ENCODE measurements around the gene CBX1.
"Not testable (repeated sequence)": the region's sequence is repeated elsewhere in the genome, so short reads cannot be mapped to it uniquely, and the experiment has no call there.

CBX1 gene

GRCh38 chr17:48095611-48096010 is 5.7 kb downstream of the CBX1 start:
- no peak overlapping the region for H3K4me3 ChIP-seq (ENCODE audit: low read depth, low read length)
- no peak for TF ChIP-seq CTCF (IDR thresholded peaks at IDR 0.05; ENCODE audit: borderline replicate concordance, insufficient read depth, low read depth, low read length)

GRCh38 chr17:48093341-48094045 is 7.8 kb downstream of the CBX1 start:
- TF ChIP-seq CTCF (IDR thresholded peaks at IDR 0.05; ENCODE audit: borderline replicate concordance, insufficient read depth, low read depth, low read length) = no peak
- no peak overlapping the region for H3K4me3 ChIP-seq (ENCODE audit: low read depth, low read length)

GRCh38 chr17:48084932-48085331 is 16.3 kb downstream of the CBX1 start:
- TF ChIP-seq CTCF (IDR thresholded peaks at IDR 0.05; ENCODE audit: borderline replicate concordance, insufficient read depth, low read depth, low read length) = no peak
- H3K4me3 ChIP-seq (ENCODE audit: low read depth, low read length) = no peak overlapping the region

GRCh38 chr17:48081858-48082257 is 19.4 kb downstream of the CBX1 start:
- TF ChIP-seq CTCF (IDR thresholded peaks at IDR 0.05; ENCODE audit: borderline replicate concordance, insufficient read depth, low read depth, low read length) = no peak
- no peak overlapping the region for H3K4me3 ChIP-seq (ENCODE audit: low read depth, low read length)

- H3K4me3 ChIP-seq (ENCODE audit: low read depth, low read length) = not testable (repeated sequence)
Observed at GRCh38 chr17:48077152-48077551, 24.1 kb downstream of the CBX1 start.

- TF ChIP-seq CTCF (IDR thresholded peaks at IDR 0.05; ENCODE audit: borderline replicate concordance, insufficient read depth, low read depth, low read length) = peak; percentile 66; the same call in 1 of the 2 replicates
- no peak overlapping the region for H3K4me3 ChIP-seq (ENCODE audit: low read depth, low read length)
Observed at GRCh38 chr17:48074322-48075081, 26.8 kb downstream of the CBX1 start.

GRCh38 chr17:48073566-48074094 is 27.6 kb downstream of the CBX1 start:
- H3K4me3 ChIP-seq (ENCODE audit: low read depth, low read length) = not testable (repeated sequence)

GRCh38 chr17:48072811-48073210 is 28.5 kb downstream of the CBX1 start:
- H3K4me3 ChIP-seq (ENCODE audit: low read depth, low read length) = not testable (repeated sequence)
